Ectodermal cell (in vitro differentiated cells): ENCODE data around the gene CCNL2.

Experiments
- H3K27ac ChIP-seq: 2 replicates; pipeline ENCODE4 v1.7.0; 2013; ENCODE audit warnings: mild to moderate bottlenecking, low read depth, low read length; ENCODE audit not compliant: insufficient read depth, poor library complexity, severe bottlenecking
- H3K27me3 ChIP-seq: 2 replicates; pipeline ENCODE4 v1.7.0; 2013; ENCODE audit warnings: mild to moderate bottlenecking, low read length; ENCODE audit not compliant: insufficient read depth, control insufficient read depth, poor library complexity, severe bottlenecking
- H3K36me3 ChIP-seq: one replicate; pipeline ENCODE4 v1.7.0; 2013; ENCODE audit warnings: low read length; ENCODE audit not compliant: control insufficient read depth, insufficient read depth
- H3K4me1 ChIP-seq: one replicate; pipeline ENCODE4 v1.7.0; 2013; ENCODE audit warnings: low read length; ENCODE audit not compliant: control insufficient read depth, insufficient read depth
- H3K4me3 ChIP-seq: 2 replicates; pipeline ENCODE4 v1.7.0; 2013; ENCODE audit warnings: low read depth, low read length, control low read depth; ENCODE audit not compliant: insufficient read depth
- H3K9me3 ChIP-seq: 2 replicates; pipeline ENCODE4 v1.7.0; 2013; ENCODE audit warnings: mild to moderate bottlenecking, low read length, moderate library complexity; ENCODE audit not compliant: control insufficient read depth
- WGBS, 2 experiments: methylation state at CpG; one replicate each; pipeline ENCODE4 v1.1.7; 2013; ENCODE audit warnings: missing lambda C conversion rate in 2 of 2; 5-methylcytosine and 5-hydroxymethylcytosine counted together

CCNL2 gene

GRCh38 chr1:1361982-1362423 is 37.1 kb downstream of the CCNL2 start:
- no peak overlapping the region for H3K27ac ChIP-seq
- peaks cover 43% of the 10 kb centered on the region for H3K4me1 ChIP-seq
- 42 to 45% methylated on average over 13 of the region's 13 CpGs for WGBS, 2 experiments
- peaks cover 6% of the 10 kb centered on the region for H3K9me3 ChIP-seq
- no peaks in the 10 kb centered on the region for H3K36me3 ChIP-seq
- H3K27me3 ChIP-seq, result no peaks in the 10 kb centered on the region
- no peak overlapping the region for H3K4me3 ChIP-seq

GRCh38 chr1:1361233-1361981 is 37.7 kb downstream of the CCNL2 start:
- no peaks in the 10 kb centered on the region for H3K27me3 ChIP-seq
- peaks cover 48% of the 10 kb centered on the region for H3K4me1 ChIP-seq
- no peaks in the 10 kb centered on the region for H3K36me3 ChIP-seq
- peaks cover 5% of the 10 kb centered on the region for H3K9me3 ChIP-seq
- H3K4me3 ChIP-seq, result no peak overlapping the region
- no peak overlapping the region for H3K27ac ChIP-seq
- 77 to 80% methylated on average over 34 to 35 of the region's 35 CpGs for WGBS, 2 experiments

DNA sequence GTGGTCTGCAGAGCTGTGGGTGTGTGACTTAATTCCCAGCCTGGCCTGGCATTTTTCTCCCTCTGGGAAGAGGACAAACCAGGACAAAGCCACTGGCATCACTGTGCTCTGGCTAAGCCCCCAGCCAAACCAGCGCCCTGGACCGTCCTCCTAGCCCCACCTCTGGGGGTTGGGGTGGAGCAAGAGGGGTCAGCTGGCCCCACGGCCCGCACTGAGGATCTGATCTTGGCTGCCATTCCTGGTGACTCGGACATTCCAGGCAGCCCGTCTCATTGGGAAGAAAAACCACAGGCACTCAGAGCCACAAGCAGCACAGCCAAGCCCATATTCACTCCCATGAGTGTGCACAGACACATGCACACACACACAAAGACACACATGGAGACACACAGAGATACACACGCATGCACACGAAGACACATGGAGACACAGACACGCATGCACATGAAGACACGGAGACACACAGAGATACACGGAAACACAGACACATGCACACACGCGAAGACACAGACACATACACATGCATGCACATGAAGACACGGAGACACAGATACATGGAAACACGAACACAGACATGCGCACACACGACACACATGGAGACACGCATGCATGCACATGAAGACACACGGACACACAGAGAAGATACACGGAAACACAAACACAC is 38.5 kb downstream of the CCNL2 start:
- Histone ChIP-seq H3K36me3 (no peaks in the 10 kb centered on the region), H3K9me3 (no peaks in the 10 kb centered on the region), H3K27ac (peak overlapping the region; percentile 88), H3K27me3 (no peaks in the 10 kb centered on the region), H3K4me1 (peaks cover 48% of the 10 kb centered on the region), H3K4me3 (no peak overlapping the region)
- WGBS, 2 experiments, result 78 to 82% methylated on average over 20 of the region's 20 CpGs

DNA sequence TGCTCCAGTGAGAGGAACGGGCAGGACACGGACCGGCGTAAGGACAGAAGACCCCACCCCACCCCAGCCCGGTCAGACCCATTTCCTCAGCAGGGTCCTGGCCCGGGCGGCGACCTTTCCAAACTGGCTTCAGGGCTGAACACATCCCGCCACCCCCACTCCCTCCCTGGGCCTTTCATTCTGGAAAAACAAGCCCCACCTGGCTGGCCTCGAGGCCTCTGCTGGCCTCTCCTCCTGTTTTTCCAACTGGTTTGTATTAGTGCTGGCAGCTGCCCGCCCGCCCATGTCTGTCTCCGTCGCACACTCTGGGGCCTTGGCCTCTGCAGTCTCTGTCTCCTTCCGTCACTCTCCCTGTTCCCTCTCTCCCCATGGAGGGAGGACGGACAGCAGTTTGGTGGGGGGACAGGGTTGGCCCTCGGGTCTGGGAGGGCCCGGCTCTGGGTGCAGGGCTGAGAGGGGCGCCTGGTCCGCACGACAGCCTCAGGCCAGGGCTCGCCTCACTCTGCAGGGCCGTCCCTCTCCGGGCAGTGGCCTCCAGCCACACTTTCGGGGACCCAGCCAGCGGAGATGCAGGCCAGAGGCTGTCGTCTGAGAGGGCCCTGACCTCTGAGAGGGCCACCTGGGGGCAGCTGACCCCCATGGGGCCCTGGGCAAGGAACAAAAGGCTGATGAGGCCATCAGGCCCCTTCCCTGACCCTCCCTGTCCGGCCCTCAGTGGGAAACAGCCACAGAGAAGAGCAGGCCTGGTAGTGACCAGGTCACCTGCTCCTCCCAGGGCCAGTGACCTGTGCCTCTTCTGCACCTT is 39.3 kb downstream of the CCNL2 start:
- Histone ChIP-seq H3K4me3 (no peak overlapping the region), H3K36me3 (no peaks in the 10 kb centered on the region)
- WGBS, 2 experiments, result 67 to 70% methylated on average over 28 of the region's 28 CpGs

GRCh38 chr1:1359308-1359663 is 39.8 kb downstream of the CCNL2 start:
- H3K4me1 ChIP-seq, result peaks cover 48% of the 10 kb centered on the region
- 88 to 93% methylated on average over 6 of the region's 6 CpGs for WGBS, 2 experiments
- no peaks in the 10 kb centered on the region for H3K27me3 ChIP-seq
- H3K4me3 ChIP-seq, result no peak overlapping the region
- peak overlapping the region; percentile 88 for H3K27ac ChIP-seq
- H3K9me3 ChIP-seq, result no peaks in the 10 kb centered on the region
- H3K36me3 ChIP-seq, result no peaks in the 10 kb centered on the region

More for the DNA sequence above, 39.3 kb downstream of the CCNL2 start:
- Histone ChIP-seq H3K9me3 (no peaks in the 10 kb centered on the region), H3K27ac (peak overlapping the region; percentile 88), H3K27me3 (no peaks in the 10 kb centered on the region), H3K4me1 (peaks cover 48% of the 10 kb centered on the region)

- H3K27ac ChIP-seq, result peak within 1 kb of the TSS; percentile 88
- H3K4me1 ChIP-seq, result peaks cover 54% of the 10 kb centered on the region
- 41% methylated on average over 29 of the region's 29 CpGs for WGBS, 2 experiments
- no peaks in the 10 kb centered on the region for H3K9me3 ChIP-seq
- H3K4me3 ChIP-seq, result peak within 1 kb of the TSS; percentile 45
- no peaks in the 10 kb centered on the region for H3K36me3 ChIP-seq
- no peaks in the 10 kb centered on the region for H3K27me3 ChIP-seq
Observed at GRCh38 chr1:1358433-1359271, 40.5 kb downstream of the CCNL2 start, which contains the start of gene MXRA8. TSS of gene MXRA8 (minus strand) at chr1:1358555. CDS start at chr1:1358504, 51 bp downstream.

GRCh38 chr1:1357871-1358432 is 41.2 kb downstream of the CCNL2 start:
- Histone ChIP-seq H3K4me3 (peak overlapping the region; percentile 45), H3K9me3 (no peaks in the 10 kb centered on the region), H3K27me3 (no peaks in the 10 kb centered on the region), H3K4me1 (peaks cover 59% of the 10 kb centered on the region), H3K27ac (peak overlapping the region; percentile 76), H3K36me3 (no peaks in the 10 kb centered on the region)
- WGBS, 2 experiments, result 25% methylated on average over 17 of the region's 18 CpGs

- WGBS, 2 experiments, result 71 to 73% methylated on average over 26 of the region's 26 CpGs
- H3K4me3 ChIP-seq, result peak overlapping the region; percentile 45
- H3K4me1 ChIP-seq, result peaks cover 64% of the 10 kb centered on the region
- no peak overlapping the region for H3K27ac ChIP-seq
- no peaks in the 10 kb centered on the region for H3K9me3 ChIP-seq
- H3K27me3 ChIP-seq, result no peaks in the 10 kb centered on the region
- H3K36me3 ChIP-seq, result no peaks in the 10 kb centered on the region
Observed at GRCh38 chr1:1356796-1357401, 42.2 kb downstream of the CCNL2 start.

- Histone ChIP-seq H3K4me3 (no peak overlapping the region), H3K9me3 (no peaks in the 10 kb centered on the region), H3K27me3 (no peaks in the 10 kb centered on the region), H3K4me1 (peaks cover 63% of the 10 kb centered on the region), H3K27ac (no peak overlapping the region), H3K36me3 (no peaks in the 10 kb centered on the region)
- WGBS, 2 experiments, result 88 to 89% methylated on average over 8 of the region's 8 CpGs
Observed at GRCh38 chr1:1356166-1356795, 42.9 kb downstream of the CCNL2 start.
